ENCODE measurements around the gene EFNA5.

The EFNA5 gene

GRCh38 chr5:107640568-107640967, 30.2 kb downstream of the EFNA5 start:
- DNase-seq (ENCODE audit: low read depth in 2 of 2, low spot score in 1 of 2) = no peak

- no peak for DNase-seq (ENCODE audit: low read depth in 2 of 2, low spot score in 1 of 2)
Measured at GRCh38 chr5:107639990-107640389, 30.7 kb downstream of the EFNA5 start.

- no peak for DNase-seq (ENCODE audit: low read depth in 2 of 2, low spot score in 1 of 2)
Measured at GRCh38 chr5:107636555-107636954, 34.2 kb downstream of the EFNA5 start.

GRCh38 chr5:107636068-107636467, 34.7 kb downstream of the EFNA5 start:
- no peak for DNase-seq (ENCODE audit: low read depth in 2 of 2, low spot score in 1 of 2)

- DNase-seq (ENCODE audit: low read depth in 2 of 2, low spot score in 1 of 2) = no peak
Measured at GRCh38 chr5:107634981-107635848, 35.5 kb downstream of the EFNA5 start.

GRCh38 chr5:107633171-107633901, 37.4 kb downstream of the EFNA5 start:
- no peak for DNase-seq (ENCODE audit: low read depth in 2 of 2, low spot score in 1 of 2)

- no peak for DNase-seq (ENCODE audit: low read depth in 2 of 2, low spot score in 1 of 2)
Measured at GRCh38 chr5:107631805-107632362, 38.9 kb downstream of the EFNA5 start.

- no peak for DNase-seq (ENCODE audit: low read depth in 2 of 2, low spot score in 1 of 2)
Measured at GRCh38 chr5:107630184-107630583, 40.6 kb downstream of the EFNA5 start.

GRCh38 chr5:107624235-107624634, 46.5 kb downstream of the EFNA5 start:
- no peak for DNase-seq (ENCODE audit: low read depth in 2 of 2, low spot score in 1 of 2)

- DNase-seq (ENCODE audit: low read depth in 2 of 2, low spot score in 1 of 2) = no peak
Measured at GRCh38 chr5:107621089-107621488, 49.6 kb downstream of the EFNA5 start.

GRCh38 chr5:107619781-107620180, 51.0 kb downstream of the EFNA5 start:
- no peak for DNase-seq (ENCODE audit: low read depth in 2 of 2, low spot score in 1 of 2)

GRCh38 chr5:107618242-107618641, 52.5 kb downstream of the EFNA5 start:
- DNase-seq (ENCODE audit: low read depth in 2 of 2, low spot score in 1 of 2) = no peak

GRCh38 chr5:107617052-107617451, 53.7 kb downstream of the EFNA5 start:
- DNase-seq (ENCODE audit: low read depth in 2 of 2, low spot score in 1 of 2) = no peak

GRCh38 chr5:107616213-107616612, 54.5 kb downstream of the EFNA5 start:
- no peak for DNase-seq (ENCODE audit: low read depth in 2 of 2, low spot score in 1 of 2)

GRCh38 chr5:107615299-107615817, 55.4 kb downstream of the EFNA5 start:
- no peak for DNase-seq (ENCODE audit: low read depth in 2 of 2, low spot score in 1 of 2)

- DNase-seq (ENCODE audit: low read depth in 2 of 2, low spot score in 1 of 2) = no peak
Measured at GRCh38 chr5:107612541-107612940, 58.2 kb downstream of the EFNA5 start.

- DNase-seq (ENCODE audit: low read depth in 2 of 2, low spot score in 1 of 2) = no peak
Measured at GRCh38 chr5:107610798-107611197, 59.9 kb downstream of the EFNA5 start.

- DNase-seq (ENCODE audit: low read depth in 2 of 2, low spot score in 1 of 2) = no peak
Measured at GRCh38 chr5:107607671-107608345, 62.9 kb downstream of the EFNA5 start.

GRCh38 chr5:107607196-107607595, 63.5 kb downstream of the EFNA5 start:
- DNase-seq (ENCODE audit: low read depth in 2 of 2, low spot score in 1 of 2) = no peak

GRCh38 chr5:107605596-107606125, 65.1 kb downstream of the EFNA5 start:
- no peak for DNase-seq (ENCODE audit: low read depth in 2 of 2, low spot score in 1 of 2)

GRCh38 chr5:107604990-107605389, 65.7 kb downstream of the EFNA5 start:
- no peak for DNase-seq (ENCODE audit: low read depth in 2 of 2, low spot score in 1 of 2)
